HepG2 (cell line): ENCODE measurements around the gene UQCC2. TPM values are rescaled to one million over a fixed set of nuclear protein-coding genes. Genes with fewer than 3 reads are reported as not detected.

Experiments used
- ATAC-seq: fragments of 200-7000 bp; cut with Tn5 transposase; 3 replicates; pipeline ENCODE4 v1.9.1; 2020; ENCODE audit warnings: mild to moderate bottlenecking, moderate library complexity
- BruUV-seq: library from RNA; stranded (reverse); fragments of 400-500 nt; replicated peaks from 2 replicates; lab custom pipeline; 2021; lab: Mats Ljungman, UMichigan
- CTCF ChIA-PET: fragments of 300-600 bp; formaldehyde crosslinking; extraction: SDS; loops from one replicate; lab custom pipeline; 2021; ENCODE audit warnings: low total read pairs, inconsistent platforms, low intra/inter-chr PET ratio; lab: Yijun Ruan, JAX
- POLR2A ChIA-PET: fragments of 350-600 bp; sonication (Branson Sonifier 250); formaldehyde crosslinking; loops from one replicate; lab custom pipeline; 2020; ENCODE audit warnings: antibody characterized with exemption, inconsistent platforms; lab: Yijun Ruan, JAX
- DNase-seq: peaks from one replicate; pipeline ENCODE4 v3.0.0-alpha.2; 2015; ENCODE audit warnings: low spot score
- FAIRE-seq: peaks from 3 replicates; lab custom pipeline; 2011; peaks lifted over from hg19 to GRCh38; lab: Jason Lieb, UNC
- H2AFZ ChIP-seq: one replicate; pipeline ENCODE4 v1.6.1; 2011; ENCODE audit warnings: low read length, inconsistent platforms
- H3K27ac ChIP-seq: fragments of 300-600 bp; 3 replicates; pipeline ENCODE4 v1.8.0; 2011; ENCODE audit warnings: mixed run types, mild to moderate bottlenecking, mixed read lengths, low read length, inconsistent platforms; ENCODE audit not compliant: insufficient read depth; ENCODE audit errors: extremely low read length
- H3K27me3 ChIP-seq, 2 experiments: fragments of 200-600 bp in 1 of 2; 2 replicates in 1 of 2; 3 replicates in 1 of 2; pipeline versions ENCODE4 v1.6.0 to v1.8.0; 2011; ENCODE audit warnings: low read length in 2 of 2, mild to moderate bottlenecking in 2 of 2, moderate library complexity in 2 of 2, inconsistent platforms in 1 of 2; ENCODE audit not compliant: insufficient read depth in 2 of 2, control insufficient read depth in 1 of 2
- H3K36me3 ChIP-seq, 2 experiments: fragments of 200-600 bp in 1 of 2; replicated peaks in 1 of 2; 2 replicates in 1 of 2; 3 replicates in 1 of 2; pipeline versions ENCODE4 v1.5.1 to v1.8.0; 2011; ENCODE audit warnings: low read length in 2 of 2, inconsistent platforms in 1 of 2; ENCODE audit not compliant: insufficient read depth in 2 of 2, control insufficient read depth in 1 of 2
- H3K4me1 ChIP-seq: 2 replicates; pipeline ENCODE4 v1.5.1; 2012; ENCODE audit warnings: low read length, inconsistent platforms; ENCODE audit not compliant: insufficient read depth
- H3K4me2 ChIP-seq: 2 replicates; pipeline ENCODE4 v1.6.0; 2011; ENCODE audit warnings: low read depth, low read length, inconsistent platforms
- H3K4me3 ChIP-seq, 3 experiments: fragments of 200-600 bp in 1 of 3; sonication (generic), shearing (Covaris generic) in 1 of 3; replicated peaks in 1 of 3; 2 replicates each; pipeline ENCODE4 v1.5.1; 2011 to 2016; ENCODE audit warnings: low read length in 3 of 3, inconsistent platforms in 2 of 3, low read depth in 2 of 3, mild to moderate bottlenecking in 2 of 3, control low read depth in 1 of 3, mixed read lengths in 1 of 3; ENCODE audit not compliant: insufficient read depth in 1 of 3
- H3K79me2 ChIP-seq: one replicate; pipeline ENCODE4 v1.6.1; 2011; ENCODE audit warnings: low read length, inconsistent platforms; ENCODE audit not compliant: insufficient read depth
- H3K9ac ChIP-seq: 2 replicates; pipeline ENCODE4 v1.6.0; 2011; ENCODE audit warnings: mild to moderate bottlenecking, low read depth, low read length, inconsistent platforms; ENCODE audit not compliant: insufficient read depth
- H3K9me3 ChIP-seq: 2 replicates; pipeline ENCODE4 v1.5.1; 2012; ENCODE audit warnings: mild to moderate bottlenecking, low read length
- H4K20me1 ChIP-seq: 2 replicates; pipeline ENCODE4 v1.6.0; 2011; ENCODE audit warnings: inconsistent platforms, mild to moderate bottlenecking, low read length, moderate library complexity; ENCODE audit not compliant: insufficient read depth
- CC2D1A ChIP-seq: sonication (generic); formaldehyde crosslinking; IDR thresholded peaks from 2 replicates; pipeline ENCODE4 v1.8.1; 2023; ENCODE audit warnings: mild to moderate bottlenecking, missing genetic modification reagents
- FOXA3 ChIP-seq: IDR thresholded peaks from 2 replicates; pipeline ENCODE4 v1.6.1; 2016; ENCODE audit warnings: missing genetic modification reagents, missing compliant biosample characterization
- FOXO1 ChIP-seq: sonication (generic); formaldehyde crosslinking; IDR thresholded peaks from 2 replicates; pipeline ENCODE4 v1.4.0; 2020; ENCODE audit warnings: missing genetic modification reagents
- HDAC6 ChIP-seq: fragments of 200-600 bp; sonication (generic); IDR thresholded peaks from 2 replicates; pipeline ENCODE4 v1.7.0; 2017; ENCODE audit warnings: mild to moderate bottlenecking, antibody characterized with exemption, low read length, low read depth
- KDM5B ChIP-seq: sonication (generic); formaldehyde crosslinking; IDR thresholded peaks from 2 replicates; pipeline ENCODE4 v1.4.0; 2020; ENCODE audit warnings: missing genetic modification reagents, mild to moderate bottlenecking, borderline replicate concordance
- NFE2L1 ChIP-seq: sonication (generic); formaldehyde crosslinking; IDR thresholded peaks from 2 replicates; pipeline ENCODE4 v1.4.0; 2020; ENCODE audit warnings: missing genetic modification reagents, mild to moderate bottlenecking, borderline replicate concordance
- NR2F2 ChIP-seq: IDR thresholded peaks from 2 replicates; pipeline ENCODE4 v1.6.1; 2012; ENCODE audit warnings: low read depth, inconsistent platforms, borderline replicate concordance
- PPARG ChIP-seq: conservative IDR thresholded peaks from 2 replicates; pipeline ENCODE4 v1.6.1; 2016; ENCODE audit warnings: missing biosample characterization, missing genetic modification reagents
- RXRB ChIP-seq: IDR thresholded peaks from 2 replicates; pipeline ENCODE4 v1.6.1; 2016; ENCODE audit warnings: borderline replicate concordance, missing genetic modification reagents, missing compliant biosample characterization
- SAP130 ChIP-seq: IDR thresholded peaks from 2 replicates; pipeline ENCODE4 v1.6.1; 2016; ENCODE audit warnings: low read depth
- SIN3B ChIP-seq: fragments of 150-350 bp; IDR thresholded peaks from 2 replicates; pipeline ENCODE4 v1.6.1; 2014; ENCODE audit warnings: low read length
- TBP ChIP-seq: sonication (generic); formaldehyde crosslinking; IDR thresholded peaks from 2 replicates; pipeline ENCODE4 v1.5.0; 2020; ENCODE audit warnings: missing genetic modification reagents
- ZFP82 ChIP-seq: sonication (generic); formaldehyde crosslinking; IDR thresholded peaks from 2 replicates; pipeline ENCODE4 v1.5.1; 2020; ENCODE audit warnings: mild to moderate bottlenecking, missing genetic modification reagents, borderline replicate concordance
- ZNF121 ChIP-seq: sonication (generic); formaldehyde crosslinking; IDR thresholded peaks from 2 replicates; pipeline ENCODE4 v1.5.0; 2020; ENCODE audit warnings: mild to moderate bottlenecking, missing genetic modification reagents
- ZNF333 ChIP-seq: sonication (generic); formaldehyde crosslinking; IDR thresholded peaks from 2 replicates; pipeline ENCODE4 v1.4.0; 2020; ENCODE audit warnings: mild to moderate bottlenecking, missing genetic modification reagents, borderline replicate concordance
- ZNF367 ChIP-seq: sonication (generic); formaldehyde crosslinking; IDR thresholded peaks from 2 replicates; pipeline ENCODE4 v1.4.0; 2020; ENCODE audit warnings: missing genetic modification reagents, borderline replicate concordance
- ZNF570 ChIP-seq: sonication (generic); formaldehyde crosslinking; IDR thresholded peaks from 2 replicates; pipeline ENCODE4 v1.4.0; 2020; ENCODE audit warnings: mild to moderate bottlenecking, missing genetic modification reagents, borderline replicate concordance
- ZNF607 ChIP-seq: sonication (generic); formaldehyde crosslinking; IDR thresholded peaks from 2 replicates; pipeline ENCODE4 v1.5.1; 2020; ENCODE audit warnings: missing genetic modification reagents, mild to moderate bottlenecking, borderline replicate concordance
- WGBS: methylation state at CpG from one replicate; pipeline ENCODE4 v1.1.6; 2017; ENCODE audit warnings: low lambda C conversion rate; 5-methylcytosine and 5-hydroxymethylcytosine counted together
- in situ Hi-C: cut with HindIII; loops from 2 replicates; pipeline ENCODE4 v1.10.0; 2017; ENCODE audit warnings: low pct_unique_long_range_greater_than_20kb; ENCODE audit not compliant: extremely low pct_ligation_motif_present
- intact Hi-C: fragments of 100-400 bp; cut with micrococcal nuclease; formaldehyde crosslinking; loops from one replicate; pipeline ENCODE4 v1.10.0; 2022; ENCODE audit not compliant: unreplicated experiment
- polyA plus RNA-seq, 8 experiments: library from polyadenylated mRNA; depleted of rRNA in 3 of 8; stranded (reverse) in 7 of 8; unstranded in 1 of 8; fragments of >200 nt; fragmentation: Illumina TruSeq in 4 of 8; extraction: Trizol in 4 of 8; gene quantifications; 2 replicates each; pipeline versions ENCODE4 v1.2.1 to v1.2.3, GENCODE V29; 2011 to 2016; ENCODE audit warnings: low read depth in 4 of 8, missing spikeins in 1 of 8, mixed read lengths in 1 of 8; ENCODE audit not compliant: insufficient read depth in 1 of 8
- total RNA-seq, 5 experiments: library from RNA; depleted of rRNA; stranded (reverse); fragments of >200 nt; fragmentation: Illumina TruSeq; extraction: Trizol; gene quantifications; 2 replicates each; pipeline ENCODE4 v1.2.3, GENCODE V29; 2016; ENCODE audit warnings: low read depth in 1 of 5
- TF ChIP-seq, protein P1 (sequence below): sonication (generic); formaldehyde crosslinking; IDR thresholded peaks from 2 replicates; pipeline ENCODE4 v1.5.0; 2020; ENCODE audit warnings: mild to moderate bottlenecking, missing genetic modification reagents
- TF ChIP-seq, protein P2 (sequence below): sonication (generic); formaldehyde crosslinking; IDR thresholded peaks from 2 replicates; pipeline ENCODE4 v1.4.0; 2020; ENCODE audit warnings: mild to moderate bottlenecking, missing genetic modification reagents

Gene UQCC2
- total and polyA plus RNA-seq, 2 of the 13 experiments (the other 11 are each of a cell fraction or from before 2014, with no cell fraction given), result 82.4 to 238 TPM

DNA sequence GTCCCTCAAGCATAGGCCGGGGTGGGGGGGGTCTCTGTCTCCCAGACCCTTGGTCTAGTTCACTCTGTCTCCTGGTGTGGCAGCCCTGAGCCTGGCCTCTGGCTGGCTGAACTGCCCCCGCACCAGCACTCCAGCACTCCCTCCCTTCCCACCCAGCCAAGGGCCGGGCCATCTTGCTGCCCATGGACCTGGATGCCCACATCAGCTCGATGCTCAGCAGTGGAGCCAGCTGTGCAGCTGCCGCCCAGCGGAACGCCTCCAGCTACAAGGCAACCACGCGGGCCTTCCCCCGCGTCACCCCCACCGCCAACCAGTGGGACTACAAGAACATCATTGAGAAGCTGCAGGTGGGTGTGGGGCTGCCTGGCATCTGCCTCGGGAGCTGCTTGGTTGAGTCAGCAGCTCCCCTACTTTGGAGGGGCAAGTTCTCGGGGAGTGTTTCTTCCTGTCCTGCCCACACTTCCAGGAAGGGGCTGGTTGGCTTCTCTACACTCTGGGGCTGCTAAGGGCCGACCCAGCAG is 28.4 kb downstream of the UQCC2 start:
- ChIA-PET CTCF (no interaction called here), POLR2A (no interaction called here)
- Histone ChIP-seq H3K27me3 (no peaks in the 10 kb centered on the region), H4K20me1 (no peaks in the 10 kb centered on the region; the same call in none of the 2 replicates), H3K4me1 (no peaks in the 10 kb centered on the region), H3K79me2 (no peaks in the 10 kb centered on the region), H2AFZ (no peak overlapping the region), H3K36me3 (peaks cover 7 to 33% of the 10 kb centered on the region in 2 experiments; a peak in 3 of 5 replicates), H3K9me3 (no peaks in the 10 kb centered on the region), H3K27ac (no peak overlapping the region), H3K4me2 (no peak overlapping the region), H3K9ac (no peak overlapping the region), H3K4me3 (no peak overlapping the region)
- FAIRE-seq (no peak), DNase-seq (no peak), ATAC-seq (no peak)
- intact Hi-C loops (no loop called here), in situ Hi-C loops (no loop called here)
- WGBS, result 80% methylated on average over 12 of the region's 15 CpGs
- TF ChIP-seq, protein P1, sequence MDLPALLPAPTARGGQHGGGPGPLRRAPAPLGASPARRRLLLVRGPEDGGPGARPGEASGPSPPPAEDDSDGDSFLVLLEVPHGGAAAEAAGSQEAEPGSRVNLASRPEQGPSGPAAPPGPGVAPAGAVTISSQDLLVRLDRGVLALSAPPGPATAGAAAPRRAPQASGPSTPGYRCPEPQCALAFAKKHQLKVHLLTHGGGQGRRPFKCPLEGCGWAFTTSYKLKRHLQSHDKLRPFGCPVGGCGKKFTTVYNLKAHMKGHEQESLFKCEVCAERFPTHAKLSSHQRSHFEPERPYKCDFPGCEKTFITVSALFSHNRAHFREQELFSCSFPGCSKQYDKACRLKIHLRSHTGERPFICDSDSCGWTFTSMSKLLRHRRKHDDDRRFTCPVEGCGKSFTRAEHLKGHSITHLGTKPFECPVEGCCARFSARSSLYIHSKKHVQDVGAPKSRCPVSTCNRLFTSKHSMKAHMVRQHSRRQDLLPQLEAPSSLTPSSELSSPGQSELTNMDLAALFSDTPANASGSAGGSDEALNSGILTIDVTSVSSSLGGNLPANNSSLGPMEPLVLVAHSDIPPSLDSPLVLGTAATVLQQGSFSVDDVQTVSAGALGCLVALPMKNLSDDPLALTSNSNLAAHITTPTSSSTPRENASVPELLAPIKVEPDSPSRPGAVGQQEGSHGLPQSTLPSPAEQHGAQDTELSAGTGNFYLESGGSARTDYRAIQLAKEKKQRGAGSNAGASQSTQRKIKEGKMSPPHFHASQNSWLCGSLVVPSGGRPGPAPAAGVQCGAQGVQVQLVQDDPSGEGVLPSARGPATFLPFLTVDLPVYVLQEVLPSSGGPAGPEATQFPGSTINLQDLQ (CRISPR knock-in tag), result no peak
- TF ChIP-seq HDAC6 (no peak), PPARG (no peak), ZNF121 (CRISPR knock-in tag) (no peak), ZNF607 (CRISPR knock-in tag) (no peak), CC2D1A (CRISPR knock-in tag) (no peak), ZFP82 (CRISPR knock-in tag) (no peak), SIN3B (no peak), FOXO1 (no peak), KDM5B (CRISPR knock-in tag) (no peak), ZNF367 (CRISPR knock-in tag) (no peak), ZNF333 (CRISPR knock-in tag) (no peak), NFE2L1 (CRISPR knock-in tag) (no peak), ZNF570 (no peak), TBP (CRISPR knock-in tag) (no peak), NR2F2 (no peak), FOXA3 (no peak), SAP130 (no peak), RXRB (CRISPR knock-in tag) (no peak)
- TF ChIP-seq, protein P2, sequence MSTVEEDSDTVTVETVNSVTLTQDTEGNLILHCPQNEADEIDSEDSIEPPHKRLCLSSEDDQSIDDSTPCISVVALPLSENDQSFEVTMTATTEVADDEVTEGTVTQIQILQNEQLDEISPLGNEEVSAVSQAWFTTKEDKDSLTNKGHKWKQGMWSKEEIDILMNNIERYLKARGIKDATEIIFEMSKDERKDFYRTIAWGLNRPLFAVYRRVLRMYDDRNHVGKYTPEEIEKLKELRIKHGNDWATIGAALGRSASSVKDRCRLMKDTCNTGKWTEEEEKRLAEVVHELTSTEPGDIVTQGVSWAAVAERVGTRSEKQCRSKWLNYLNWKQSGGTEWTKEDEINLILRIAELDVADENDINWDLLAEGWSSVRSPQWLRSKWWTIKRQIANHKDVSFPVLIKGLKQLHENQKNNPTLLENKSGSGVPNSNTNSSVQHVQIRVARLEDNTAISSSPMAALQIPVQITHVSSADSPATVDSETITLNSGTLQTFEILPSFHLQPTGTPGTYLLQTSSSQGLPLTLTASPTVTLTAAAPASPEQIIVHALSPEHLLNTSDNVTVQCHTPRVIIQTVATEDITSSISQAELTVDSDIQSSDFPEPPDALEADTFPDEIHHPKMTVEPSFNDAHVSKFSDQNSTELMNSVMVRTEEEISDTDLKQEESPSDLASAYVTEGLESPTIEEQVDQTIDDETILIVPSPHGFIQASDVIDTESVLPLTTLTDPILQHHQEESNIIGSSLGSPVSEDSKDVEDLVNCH (CRISPR knock-in tag), result no peak
- no TSS peak for BruUV-seq
